ACC112 (cell line): Measurements from ENCODE around the gene CCDC12.

Experiments
- H2AFZ ChIP-seq: fragments of 200-600 bp; sonication (generic); one replicate; pipeline ENCODE4 v1.6.0; 2017; ENCODE audit warnings: antibody characterized with exemption, low read length; ENCODE audit not compliant: unreplicated experiment
- H3K27ac ChIP-seq: fragments of 200-600 bp; sonication (generic); 2 replicates; pipeline ENCODE4 v1.5.1; 2014; ENCODE audit warnings: low read depth, mild to moderate bottlenecking, antibody characterized with exemption, low read length, moderate library complexity
- H3K27me3 ChIP-seq: fragments of 200-600 bp; sonication (generic); 2 replicates; pipeline ENCODE4 v1.6.1; 2014; ENCODE audit warnings: mild to moderate bottlenecking, antibody characterized with exemption, low read length, moderate library complexity, mixed read lengths; ENCODE audit not compliant: insufficient read depth
- H3K36me3 ChIP-seq: fragments of 200-600 bp; sonication (generic); 2 replicates; pipeline ENCODE4 v1.6.1; 2016; ENCODE audit warnings: mild to moderate bottlenecking, antibody characterized with exemption, low read length, moderate library complexity, mixed read lengths; ENCODE audit not compliant: insufficient read depth
- H3K4me1 ChIP-seq: fragments of 200-600 bp; sonication (generic); one replicate; pipeline ENCODE4 v1.6.1; 2016; ENCODE audit warnings: low read length, mixed read lengths; ENCODE audit not compliant: insufficient read depth, unreplicated experiment, control insufficient read depth
- H3K4me3 ChIP-seq: fragments of 200-600 bp; sonication (generic); 2 replicates; pipeline ENCODE4 v1.5.1; 2014; ENCODE audit warnings: mild to moderate bottlenecking, low read depth, low read length
- H3K79me2 ChIP-seq: fragments of 200-600 bp; sonication (generic); one replicate; pipeline ENCODE4 v1.6.0; 2016; ENCODE audit warnings: low read length; ENCODE audit not compliant: control insufficient read depth, unreplicated experiment, insufficient read depth

Gene CCDC12

GRCh38 chr3:46976326-46977190 is at the start of gene CCDC12:
Gene CCDC12, minus strand, starts transcription at chr3:46976745. Its CDS starts 13 bp downstream, at chr3:46976732.
- H3K4me1 ChIP-seq = peaks cover 27% of the 10 kb centered on the region
- H3K79me2 ChIP-seq = peaks cover 55% of the 10 kb centered on the region
- peak within 1 kb of the TSS; percentile 90 for H3K27ac ChIP-seq

GRCh38 chr3:47024932-47025331 is 48.4 kb upstream of the CCDC12 start:
- Histone ChIP-seq H3K27me3 (no peaks in the 10 kb centered on the region), H3K4me3 (no peak overlapping the region), H2AFZ (no peak overlapping the region), H3K4me1 (peaks cover 13% of the 10 kb centered on the region), H3K27ac (no peak overlapping the region), H3K79me2 (peaks cover 15% of the 10 kb centered on the region), H3K36me3 (no peaks in the 10 kb centered on the region)

More at GRCh38 chr3:46976326-46977190, at the start of gene CCDC12:
- no peaks in the 10 kb centered on the region for H3K36me3 ChIP-seq
- H3K4me3 ChIP-seq = peak within 1 kb of the TSS; percentile 80
- peak within 1 kb of the TSS; percentile 61 for H2AFZ ChIP-seq
- no peaks in the 10 kb centered on the region for H3K27me3 ChIP-seq

- peaks cover 4% of the 10 kb centered on the region; the same call in 1 of the 2 replicates for H3K36me3 ChIP-seq
- H3K27ac ChIP-seq = no peak overlapping the region
- H2AFZ ChIP-seq = no peak overlapping the region
- peaks cover 15% of the 10 kb centered on the region for H3K79me2 ChIP-seq
- peaks cover 22% of the 10 kb centered on the region for H3K4me1 ChIP-seq
- no peaks in the 10 kb centered on the region for H3K27me3 ChIP-seq
- no peak overlapping the region for H3K4me3 ChIP-seq
Observed at GRCh38 chr3:47022641-47023071, 46.1 kb upstream of the CCDC12 start.

GRCh38 chr3:47020311-47020710 is 43.8 kb upstream of the CCDC12 start:
- Histone ChIP-seq H2AFZ (no peak overlapping the region), H3K36me3 (peaks cover 4% of the 10 kb centered on the region; the same call in 1 of the 2 replicates), H3K27me3 (no peaks in the 10 kb centered on the region), H3K27ac (no peak overlapping the region), H3K4me3 (no peak overlapping the region), H3K4me1 (peaks cover 39% of the 10 kb centered on the region), H3K79me2 (peaks cover 12% of the 10 kb centered on the region)

GRCh38 chr3:47019201-47019600 is 42.7 kb upstream of the CCDC12 start:
- peaks cover 6% of the 10 kb centered on the region for H3K79me2 ChIP-seq
- H2AFZ ChIP-seq = no peak overlapping the region
- peaks cover 4% of the 10 kb centered on the region; the same call in 1 of the 2 replicates for H3K36me3 ChIP-seq
- no peak overlapping the region for H3K4me3 ChIP-seq
- no peak overlapping the region for H3K27ac ChIP-seq
- H3K4me1 ChIP-seq = peaks cover 39% of the 10 kb centered on the region
- H3K27me3 ChIP-seq = no peaks in the 10 kb centered on the region

GRCh38 chr3:47018269-47018611 is 41.7 kb upstream of the CCDC12 start:
- Histone ChIP-seq H2AFZ (no peak overlapping the region), H3K36me3 (peaks cover 4% of the 10 kb centered on the region; the same call in 1 of the 2 replicates), H3K27me3 (no peaks in the 10 kb centered on the region), H3K4me1 (peaks cover 39% of the 10 kb centered on the region), H3K79me2 (peaks cover 3% of the 10 kb centered on the region), H3K27ac (peak overlapping the region; percentile 74; the same call in 1 of the 2 replicates), H3K4me3 (no peak overlapping the region)

GRCh38 chr3:47017504-47018268 is 41.1 kb upstream of the CCDC12 start:
- no peak overlapping the region for H2AFZ ChIP-seq
- H3K4me3 ChIP-seq = no peak overlapping the region
- H3K27me3 ChIP-seq = no peaks in the 10 kb centered on the region
- H3K4me1 ChIP-seq = peaks cover 35% of the 10 kb centered on the region
- H3K79me2 ChIP-seq = peaks cover 3% of the 10 kb centered on the region
- peaks cover 4% of the 10 kb centered on the region; the same call in 1 of the 2 replicates for H3K36me3 ChIP-seq
- H3K27ac ChIP-seq = peak overlapping the region; percentile 74

- no peak overlapping the region for H2AFZ ChIP-seq
- peak overlapping the region; percentile 74 for H3K27ac ChIP-seq
- H3K27me3 ChIP-seq = no peaks in the 10 kb centered on the region
- peak overlapping the region; percentile 0; the same call in 1 of the 2 replicates for H3K4me3 ChIP-seq
- H3K79me2 ChIP-seq = no peaks in the 10 kb centered on the region
- H3K36me3 ChIP-seq = peaks cover 4% of the 10 kb centered on the region; the same call in 1 of the 2 replicates
- peaks cover 29% of the 10 kb centered on the region for H3K4me1 ChIP-seq
Observed at GRCh38 chr3:47016934-47017435, 40.4 kb upstream of the CCDC12 start.

GRCh38 chr3:47016086-47016933 is 39.8 kb upstream of the CCDC12 start:
- peak overlapping the region; percentile 0; the same call in 1 of the 2 replicates for H3K4me3 ChIP-seq

GRCh38 chr3:47015151-47015550 is 38.6 kb upstream of the CCDC12 start:
- Histone ChIP-seq H3K4me3 (no peak overlapping the region), H3K4me1 (peaks cover 29% of the 10 kb centered on the region), H2AFZ (no peak overlapping the region), H3K27ac (no peak overlapping the region), H3K36me3 (peaks cover 4% of the 10 kb centered on the region; the same call in 1 of the 2 replicates), H3K79me2 (no peaks in the 10 kb centered on the region), H3K27me3 (no peaks in the 10 kb centered on the region)

More at GRCh38 chr3:47016086-47016933, 39.8 kb upstream of the CCDC12 start:
- H3K4me1 ChIP-seq = peaks cover 29% of the 10 kb centered on the region
- H3K27me3 ChIP-seq = no peaks in the 10 kb centered on the region
- peaks cover 4% of the 10 kb centered on the region; the same call in 1 of the 2 replicates for H3K36me3 ChIP-seq
- no peaks in the 10 kb centered on the region for H3K79me2 ChIP-seq
- no peak overlapping the region for H2AFZ ChIP-seq
- peak overlapping the region; percentile 74 for H3K27ac ChIP-seq
